Choroid plexus epithelial cell (primary cell): ENCODE measurements around the gene MUC6.

Experiments
- DNase-seq: peaks from one replicate; pipeline ENCODE4 v3.0.0-alpha.2; 2010; ENCODE audit warnings: low read depth
- H3K4me3 ChIP-seq: 2 replicates; pipeline ENCODE4 v1.5.1; 2011; ENCODE audit warnings: low read depth, mild to moderate bottlenecking, control low read depth, low read length, moderate library complexity
- TF ChIP-seq, protein P1 (sequence below): conservative IDR thresholded peaks from 2 replicates; pipeline ENCODE4 v1.5.1; 2011; ENCODE audit warnings: low read depth, mild to moderate bottlenecking, control low read depth, inconsistent platforms, low read length, moderate library complexity

The MUC6 gene

DNA sequence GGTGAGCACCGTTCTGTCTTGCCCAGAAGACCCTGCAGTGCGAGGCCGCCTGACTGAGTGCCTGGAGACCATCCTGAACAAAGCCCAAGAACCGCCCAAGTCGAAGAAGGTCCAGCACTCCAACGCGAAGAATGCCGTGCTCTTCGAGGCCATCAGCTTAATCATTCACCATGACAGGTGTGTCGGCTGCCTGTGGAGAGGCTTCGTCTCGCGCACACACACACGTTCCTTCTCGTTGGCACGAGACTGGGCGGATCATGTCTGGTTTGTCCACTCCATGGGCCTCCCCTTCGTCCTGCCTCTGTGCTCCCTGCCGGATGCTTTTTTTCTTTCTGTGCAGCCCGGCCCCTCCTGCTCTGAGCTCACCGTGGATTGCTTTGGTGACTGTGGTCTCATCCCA, 51.1 kb downstream of the MUC6 start:
- no peak overlapping the region for H3K4me3 ChIP-seq
- TF ChIP-seq, protein P1, sequence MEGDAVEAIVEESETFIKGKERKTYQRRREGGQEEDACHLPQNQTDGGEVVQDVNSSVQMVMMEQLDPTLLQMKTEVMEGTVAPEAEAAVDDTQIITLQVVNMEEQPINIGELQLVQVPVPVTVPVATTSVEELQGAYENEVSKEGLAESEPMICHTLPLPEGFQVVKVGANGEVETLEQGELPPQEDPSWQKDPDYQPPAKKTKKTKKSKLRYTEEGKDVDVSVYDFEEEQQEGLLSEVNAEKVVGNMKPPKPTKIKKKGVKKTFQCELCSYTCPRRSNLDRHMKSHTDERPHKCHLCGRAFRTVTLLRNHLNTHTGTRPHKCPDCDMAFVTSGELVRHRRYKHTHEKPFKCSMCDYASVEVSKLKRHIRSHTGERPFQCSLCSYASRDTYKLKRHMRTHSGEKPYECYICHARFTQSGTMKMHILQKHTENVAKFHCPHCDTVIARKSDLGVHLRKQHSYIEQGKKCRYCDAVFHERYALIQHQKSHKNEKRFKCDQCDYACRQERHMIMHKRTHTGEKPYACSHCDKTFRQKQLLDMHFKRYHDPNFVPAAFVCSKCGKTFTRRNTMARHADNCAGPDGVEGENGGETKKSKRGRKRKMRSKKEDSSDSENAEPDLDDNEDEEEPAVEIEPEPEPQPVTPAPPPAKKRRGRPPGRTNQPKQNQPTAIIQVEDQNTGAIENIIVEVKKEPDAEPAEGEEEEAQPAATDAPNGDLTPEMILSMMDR: no peak
- DNase-seq: no peak

DNA sequence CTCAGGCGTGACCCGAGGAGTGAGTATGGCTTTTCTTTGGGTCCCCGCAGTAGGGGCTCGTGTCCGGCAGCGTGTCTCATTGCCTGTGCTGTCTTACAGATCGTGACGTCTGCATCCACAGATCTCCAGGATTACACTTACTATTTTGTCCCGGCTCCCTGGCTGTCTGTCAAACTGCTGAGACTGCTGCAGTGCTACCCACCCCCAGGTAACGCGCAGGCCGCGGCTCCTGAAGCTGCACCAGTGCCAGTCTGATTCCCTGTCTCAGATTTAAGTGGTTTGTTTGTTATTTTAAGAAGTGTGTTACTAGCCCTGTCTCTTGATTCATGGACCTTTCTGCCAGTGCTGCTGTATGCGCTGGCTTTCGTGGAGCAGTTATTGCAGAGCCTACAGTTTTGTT, 52.0 kb downstream of the MUC6 start:
- no peak for DNase-seq
- H3K4me3 ChIP-seq: no peak overlapping the region
- TF ChIP-seq, protein P1: no peak

DNA sequence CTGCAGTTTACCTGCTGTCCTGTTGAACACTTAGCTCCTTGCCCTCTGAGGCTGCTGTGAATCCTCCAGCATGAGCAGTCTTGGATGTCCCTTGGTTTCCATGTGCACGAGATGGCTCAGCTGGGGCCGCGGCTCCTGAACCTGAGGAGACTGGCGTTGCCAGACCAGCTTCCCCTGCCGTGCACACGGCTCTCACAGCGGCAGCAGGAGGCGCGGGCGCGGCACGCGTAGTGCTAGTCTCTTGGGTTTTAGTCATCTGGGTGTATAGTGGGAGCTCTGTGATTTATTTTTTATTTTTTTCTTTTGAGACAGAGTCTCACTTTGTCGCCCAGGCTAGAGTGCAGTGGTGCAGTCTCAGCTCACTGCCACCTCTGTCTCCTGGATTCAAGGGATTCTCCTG, 54.8 kb downstream of the MUC6 start:
- TF ChIP-seq, protein P1: no peak
- no peak overlapping the region for H3K4me3 ChIP-seq
- DNase-seq: no peak

DNA sequence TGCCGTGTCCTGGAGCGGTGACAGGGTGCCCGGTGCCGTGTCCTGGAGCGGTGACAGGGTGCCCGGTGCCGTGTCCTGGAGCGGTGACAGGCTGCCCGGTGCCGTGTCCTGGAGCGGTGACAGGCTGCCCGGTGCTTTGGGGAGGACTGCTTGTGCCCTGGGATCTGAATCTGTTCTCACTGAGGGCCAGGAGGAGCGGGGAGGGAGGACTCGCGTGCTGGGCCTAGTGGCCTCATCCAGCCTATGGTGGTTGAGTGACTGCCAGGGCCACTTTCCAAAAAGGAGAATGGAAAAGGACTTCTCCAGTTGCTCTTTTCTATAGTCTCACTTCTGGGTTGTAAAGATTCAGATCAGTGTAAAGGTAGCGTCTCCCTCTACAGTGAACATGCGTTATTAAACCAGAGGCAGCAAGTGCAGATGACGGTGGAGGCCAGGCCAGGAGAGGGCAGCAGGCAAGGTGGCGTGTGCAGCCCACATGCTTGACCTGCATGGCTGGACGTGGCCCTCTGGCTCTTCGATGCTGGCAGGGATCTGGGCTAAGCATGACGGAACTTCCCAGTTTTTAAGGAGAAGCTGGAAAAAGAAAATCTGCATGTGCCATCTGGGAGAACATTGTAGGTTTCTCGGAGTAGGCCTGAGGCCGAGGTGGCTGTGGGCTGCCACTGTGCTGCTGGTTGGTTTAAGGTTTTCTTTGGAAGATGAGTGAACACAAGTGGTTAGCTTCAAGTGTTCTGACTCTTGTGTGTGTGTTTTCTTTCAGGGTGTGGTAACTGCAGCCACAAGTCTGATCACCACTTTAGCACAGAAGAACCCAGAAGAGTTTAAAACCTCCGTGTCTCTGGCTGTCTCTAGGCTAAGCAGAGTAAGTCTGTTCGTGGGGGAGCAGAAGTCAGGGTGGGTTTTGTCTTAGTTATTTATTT, 55.8 kb downstream of the MUC6 start:
- TF ChIP-seq, protein P1: peak; percentile 30

DNA sequence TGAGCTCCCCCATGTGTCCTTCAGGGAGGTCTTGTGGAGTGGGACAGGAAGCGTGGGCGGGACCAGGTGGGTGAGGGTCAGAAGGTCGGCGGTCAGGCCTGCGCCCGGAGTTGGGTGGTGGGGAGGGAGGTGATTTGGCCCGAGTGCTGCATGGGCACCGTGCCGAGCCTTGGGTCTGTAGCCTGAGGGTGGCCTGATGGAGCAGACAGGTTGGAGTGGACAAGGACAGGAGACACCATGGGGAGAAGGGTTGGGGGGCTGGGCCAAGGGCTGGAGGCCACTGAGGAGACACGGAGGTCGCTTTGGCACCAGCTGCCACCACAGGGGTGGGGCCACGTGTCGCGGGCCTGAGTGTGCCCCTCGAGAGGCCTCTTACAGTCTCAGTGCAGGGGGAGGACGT, 57.7 kb downstream of the MUC6 start:
- H3K4me3 ChIP-seq: no peak overlapping the region
- DNase-seq: no peak

More for the DNA sequence above, 55.8 kb downstream of the MUC6 start:
- no peak overlapping the region for H3K4me3 ChIP-seq
- peak; percentile 14 for DNase-seq

DNA sequence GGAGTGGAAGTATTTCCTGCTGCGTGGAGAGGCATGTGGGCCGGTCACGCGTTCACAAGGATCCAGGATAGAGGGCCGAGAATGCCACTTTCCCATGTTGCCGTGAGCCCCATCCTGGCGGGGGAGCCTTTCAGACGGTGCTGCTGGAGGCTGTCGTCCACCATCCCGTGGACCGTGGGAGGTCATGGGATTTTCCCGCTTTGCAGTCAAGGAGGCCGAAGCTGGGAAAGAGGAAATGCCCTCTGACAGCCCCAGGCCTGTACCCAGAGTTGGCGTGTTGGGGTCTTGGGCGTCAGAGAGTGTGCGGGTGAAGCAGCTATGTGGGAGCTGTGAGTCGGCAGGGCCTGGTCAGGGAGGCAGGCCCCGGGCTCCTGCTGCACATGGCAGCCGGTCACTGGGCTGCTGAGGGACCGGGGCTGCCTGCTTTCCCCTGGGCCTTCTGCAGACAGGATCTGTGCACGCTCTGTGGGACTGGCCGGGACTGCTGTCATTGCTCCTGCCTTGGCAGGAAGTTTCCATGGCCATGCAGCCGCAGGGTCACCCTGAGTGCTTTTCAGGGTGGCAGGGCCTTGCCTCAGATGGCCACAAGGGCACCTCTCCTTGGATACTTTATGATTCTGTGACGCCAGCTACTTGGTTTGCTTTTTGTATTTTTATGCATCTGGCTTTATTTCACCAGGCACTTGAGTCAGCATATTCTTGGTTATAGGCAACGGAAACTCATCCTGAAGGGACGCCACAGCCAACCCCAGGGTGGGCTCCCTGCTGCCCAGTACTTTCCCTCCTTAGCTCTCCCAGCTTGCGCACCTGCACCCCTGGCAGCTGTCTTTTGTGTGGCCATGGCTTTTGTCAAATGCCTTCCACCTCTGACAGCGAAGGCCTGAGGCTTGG, 58.4 kb downstream of the MUC6 start:
- no peak for DNase-seq
- TF ChIP-seq, protein P1: no peak
- H3K4me3 ChIP-seq: no peak overlapping the region

More for the DNA sequence above, 57.7 kb downstream of the MUC6 start:
- TF ChIP-seq, protein P1: no peak
